Measurements from ENCODE around the gene ANTKMT. TPM values are rescaled to one million over a fixed set of nuclear protein-coding genes. Genes with fewer than 3 reads are reported as not detected.
"Not testable (repeated sequence)": the region's sequence is repeated elsewhere in the genome, so short reads cannot be mapped to it uniquely, and the experiment has no call there.

Gene ANTKMT
- total RNA-seq, 1 donor from 2014 or later = 22.6 TPM

GRCh38 chr16:750485-750884, 29.5 kb downstream of the ANTKMT start:
- Histone ChIP-seq H3K79me2 (ENCODE audit: insufficient read depth, low read length) (no peaks in the 10 kb centered on the region), H3K4me3 (ENCODE audit: insufficient read depth, low read depth, low read length) (no peak overlapping the region), H3K27me3 (ENCODE audit: insufficient read depth, low read length) (peaks cover 2% of the 10 kb centered on the region), H4K20me1 (ENCODE audit: insufficient read depth, low read length) (no peaks in the 10 kb centered on the region), H3K36me3 (ENCODE audit: insufficient read depth, low read length) (no peaks in the 10 kb centered on the region), H3K4me1 (ENCODE audit: insufficient read depth, low read length) (peaks cover 8% of the 10 kb centered on the region), H3K27ac (ENCODE audit: low read depth, low read length) (no peak overlapping the region), H3K9ac (ENCODE audit: low read length) (no peak overlapping the region), H2AFZ (ENCODE audit: low read depth, low read length) (no peak overlapping the region), H3K4me2 (ENCODE audit: low read length) (no peak overlapping the region), H3K9me3 (ENCODE audit: insufficient read depth, low read depth, low read length) (no peaks in the 10 kb centered on the region)
- DNase-seq (ENCODE audit: low read depth) (no peak), FAIRE-seq (no peak)
- H3K27ac Mint-ChIP-seq (ENCODE audit: unreplicated experiment) = no peak overlapping the region
- no peak overlapping the region for H3K4me3 Mint-ChIP-seq (ENCODE audit: unreplicated experiment)
- TF ChIP-seq CTCF (IDR thresholded peaks at IDR 0.05; ENCODE audit: insufficient read depth, low read depth, low read length) (no peak), EZH2 (IDR thresholded peaks at IDR 0.05; ENCODE audit: insufficient read depth, low read length) (no peak)
- H3K4me1 Mint-ChIP-seq (ENCODE audit: low read depth, unreplicated experiment) = peaks cover 5% of the 10 kb centered on the region
- H3K9me3 Mint-ChIP-seq (ENCODE audit: unreplicated experiment) = no peaks in the 10 kb centered on the region
- H3K36me3 Mint-ChIP-seq (ENCODE audit: low read depth, unreplicated experiment) = no peaks in the 10 kb centered on the region
- peaks cover 12% of the 10 kb centered on the region for H3K27me3 Mint-ChIP-seq (ENCODE audit: low read depth, unreplicated experiment)

- no peak overlapping the region for H2AFZ ChIP-seq (ENCODE audit: low read depth, low read length)
- TF ChIP-seq EZH2 (IDR thresholded peaks at IDR 0.05; ENCODE audit: insufficient read depth, low read length) = no peak
- no peak for TF ChIP-seq CTCF (IDR thresholded peaks at IDR 0.05; ENCODE audit: insufficient read depth, low read depth, low read length)
- Mint-ChIP-seq H3K27ac (ENCODE audit: unreplicated experiment) (no peak overlapping the region), H3K27me3 (ENCODE audit: low read depth, unreplicated experiment) (peaks cover 12% of the 10 kb centered on the region), H3K4me1 (ENCODE audit: low read depth, unreplicated experiment) (peaks cover 5% of the 10 kb centered on the region), H3K36me3 (ENCODE audit: low read depth, unreplicated experiment) (no peaks in the 10 kb centered on the region), H3K9me3 (ENCODE audit: unreplicated experiment) (peaks cover 2% of the 10 kb centered on the region), H3K4me3 (ENCODE audit: unreplicated experiment) (no peak overlapping the region)
- H4K20me1 ChIP-seq (ENCODE audit: insufficient read depth, low read length) = no peaks in the 10 kb centered on the region
- H3K79me2 ChIP-seq (ENCODE audit: insufficient read depth, low read length) = no peaks in the 10 kb centered on the region
- DNase-seq (ENCODE audit: low read depth) = no peak
- H3K4me2 ChIP-seq (ENCODE audit: low read length) = peak overlapping the region; percentile 22
- H3K36me3 ChIP-seq (ENCODE audit: insufficient read depth, low read length) = no peaks in the 10 kb centered on the region
- H3K9ac ChIP-seq (ENCODE audit: low read length) = no peak overlapping the region
- no peak overlapping the region for H3K4me3 ChIP-seq (ENCODE audit: insufficient read depth, low read depth, low read length)
- H3K4me1 ChIP-seq (ENCODE audit: insufficient read depth, low read length) = peaks cover 8% of the 10 kb centered on the region
- no peak for FAIRE-seq
- H3K27ac ChIP-seq (ENCODE audit: low read depth, low read length) = no peak overlapping the region
- no peaks in the 10 kb centered on the region for H3K9me3 ChIP-seq (ENCODE audit: insufficient read depth, low read depth, low read length)
- H3K27me3 ChIP-seq (ENCODE audit: insufficient read depth, low read length) = peaks cover 2% of the 10 kb centered on the region
Observed at GRCh38 chr16:751152-752006, 30.4 kb downstream of the ANTKMT start.

- peak overlapping the region; percentile 22 for H3K4me2 ChIP-seq (ENCODE audit: low read length)
- H3K9me3 Mint-ChIP-seq (ENCODE audit: unreplicated experiment) = peaks cover 5% of the 10 kb centered on the region
- no peak overlapping the region for H3K9ac ChIP-seq (ENCODE audit: low read length)
- no peaks in the 10 kb centered on the region for H3K36me3 Mint-ChIP-seq (ENCODE audit: low read depth, unreplicated experiment)
- peaks cover 2% of the 10 kb centered on the region for H3K27me3 ChIP-seq (ENCODE audit: insufficient read depth, low read length)
- H3K36me3 ChIP-seq (ENCODE audit: insufficient read depth, low read length) = no peaks in the 10 kb centered on the region
- peak overlapping the region; percentile 16 for H3K4me3 Mint-ChIP-seq (ENCODE audit: unreplicated experiment)
- H3K27ac ChIP-seq (ENCODE audit: low read depth, low read length) = no peak overlapping the region
- no peaks in the 10 kb centered on the region for H3K9me3 ChIP-seq (ENCODE audit: insufficient read depth, low read depth, low read length)
- no peaks in the 10 kb centered on the region for H3K79me2 ChIP-seq (ENCODE audit: insufficient read depth, low read length)
- peaks cover 14% of the 10 kb centered on the region for H3K27me3 Mint-ChIP-seq (ENCODE audit: low read depth, unreplicated experiment)
- no peak overlapping the region for H3K4me3 ChIP-seq (ENCODE audit: insufficient read depth, low read depth, low read length)
- FAIRE-seq (no peak), DNase-seq (ENCODE audit: low read depth) (no peak)
- peaks cover 8% of the 10 kb centered on the region for H3K4me1 ChIP-seq (ENCODE audit: insufficient read depth, low read length)
- peaks cover 5% of the 10 kb centered on the region for H3K4me1 Mint-ChIP-seq (ENCODE audit: low read depth, unreplicated experiment)
- no peak overlapping the region for H2AFZ ChIP-seq (ENCODE audit: low read depth, low read length)
- no peak for TF ChIP-seq EZH2 (IDR thresholded peaks at IDR 0.05; ENCODE audit: insufficient read depth, low read length)
- no peak overlapping the region for H3K27ac Mint-ChIP-seq (ENCODE audit: unreplicated experiment)
- no peaks in the 10 kb centered on the region for H4K20me1 ChIP-seq (ENCODE audit: insufficient read depth, low read length)
Observed at GRCh38 chr16:752007-752312, 31.0 kb downstream of the ANTKMT start.

GRCh38 chr16:754121-754607, 33.2 kb downstream of the ANTKMT start:
- FAIRE-seq = not testable (repeated sequence)

More at GRCh38 chr16:754121-754607, 33.2 kb downstream of the ANTKMT start:
- not testable (repeated sequence) for H4K20me1 ChIP-seq (ENCODE audit: insufficient read depth, low read length); H3K79me2 ChIP-seq (ENCODE audit: insufficient read depth, low read length); H3K4me3 ChIP-seq (ENCODE audit: insufficient read depth, low read depth, low read length); H3K4me2 ChIP-seq (ENCODE audit: low read length); H3K4me1 ChIP-seq (ENCODE audit: insufficient read depth, low read length); H3K36me3 ChIP-seq (ENCODE audit: insufficient read depth, low read length); H3K36me3 Mint-ChIP-seq (ENCODE audit: low read depth, unreplicated experiment); H3K4me3 Mint-ChIP-seq (ENCODE audit: unreplicated experiment); H3K9me3 Mint-ChIP-seq (ENCODE audit: unreplicated experiment); DNase-seq (ENCODE audit: low read depth); H3K9me3 ChIP-seq (ENCODE audit: insufficient read depth, low read depth, low read length); H2AFZ ChIP-seq (ENCODE audit: low read depth, low read length); H3K9ac ChIP-seq (ENCODE audit: low read length); H3K27ac Mint-ChIP-seq (ENCODE audit: unreplicated experiment); H3K4me1 Mint-ChIP-seq (ENCODE audit: low read depth, unreplicated experiment); H3K27me3 ChIP-seq (ENCODE audit: insufficient read depth, low read length); H3K27ac ChIP-seq (ENCODE audit: low read depth, low read length)
- H3K27me3 Mint-ChIP-seq (ENCODE audit: low read depth, unreplicated experiment) = peaks cover 14% of the 10 kb centered on the region

Data from astrocyte (in vitro differentiated cells and primary cell).